OCI-LY3 (cell line): ENCODE data around the gene FLNB.

ENCODE experiments used
- CTCF ChIP-seq: fragments of 200-600, 300-600 bp; sonication (generic); IDR thresholded peaks from 2 replicates; pipeline ENCODE4 v1.5.1; 2014; ENCODE audit warnings: antibody characterized with exemption, low read length, low read depth
- EZH2phosphoT487 ChIP-seq: fragments of 200-600 bp; shearing (Covaris generic); IDR thresholded peaks from 2 replicates; pipeline ENCODE4 v1.6.1; 2018; ENCODE audit warnings: antibody characterized with exemption, mixed run types, low read depth

- TF ChIP-seq CTCF (no peak), EZH2phosphoT487 (no peak)
Measured at GRCh38 chr3:57980416-57980815, 27.8 kb upstream of the FLNB start.
